Neutrophil (primary cell): ENCODE data around the gene PLA2G12B.
A peak's percentile ranks its signal among the peaks of the same experiment; 100 is the strongest.

ENCODE experiments used
- H3K27ac ChIP-seq: fragments of 200-600 bp; sonication (generic); 2 replicates; pipeline ENCODE4 v1.5.1; 2016; ENCODE audit warnings: mild to moderate bottlenecking, moderate library complexity
- H3K27me3 ChIP-seq: fragments of 200-600 bp; sonication (generic); 2 replicates; pipeline ENCODE4 v1.6.0; 2016; ENCODE audit warnings: mild to moderate bottlenecking
- H3K36me3 ChIP-seq: fragments of 200-600 bp; sonication (generic); 2 replicates; pipeline ENCODE4 v1.5.1; 2017
- H3K4me1 ChIP-seq, 2 experiments: fragments of 200-600 bp in 1 of 2; sonication (generic) in 1 of 2; 1 replicate in 1 of 2; 2 replicates in 1 of 2; pipeline versions ENCODE4 v1.5.1 to v1.6.1; 2013 to 2016; ENCODE audit warnings: low read depth in 1 of 2, low read length in 1 of 2, mild to moderate bottlenecking in 1 of 2, moderate library complexity in 1 of 2; ENCODE audit not compliant: control insufficient read depth in 1 of 2, insufficient read depth in 1 of 2
- H3K4me3 ChIP-seq, 2 experiments: fragments of 200-600 bp in 1 of 2; sonication (generic) in 1 of 2; 1 replicate in 1 of 2; 2 replicates in 1 of 2; pipeline ENCODE4 v1.5.1; 2013 to 2016; ENCODE audit warnings: low read depth in 1 of 2, low read length in 1 of 2, mild to moderate bottlenecking in 1 of 2, moderate library complexity in 1 of 2
- H3K9me3 ChIP-seq: fragments of 200-600 bp; sonication (generic); 2 replicates; pipeline ENCODE4 v1.5.1; 2016
- CTCF ChIP-seq: fragments of 200-600 bp; sonication (generic); IDR thresholded peaks from 2 replicates; pipeline ENCODE4 v1.5.1; 2016; ENCODE audit warnings: antibody characterized with exemption

Gene PLA2G12B

GRCh38 chr10:72886621-72887020, 68.0 kb downstream of the PLA2G12B start:
- H3K27ac ChIP-seq = peak overlapping the region; percentile 76
- H3K9me3 ChIP-seq = no peaks in the 10 kb centered on the region
- peaks cover 53% of the 10 kb centered on the region for H3K36me3 ChIP-seq
- H3K4me1 ChIP-seq = peaks cover 14 to 16% of the 10 kb centered on the region in 2 experiments
- peak overlapping the region in 1 of 2 experiments; percentile 43 for H3K4me3 ChIP-seq
- no peaks in the 10 kb centered on the region for H3K27me3 ChIP-seq
- no peak for TF ChIP-seq CTCF

GRCh38 chr10:72885953-72886352, 68.7 kb downstream of the PLA2G12B start:
- Histone ChIP-seq H3K4me3 (no peak overlapping the region), H3K36me3 (peaks cover 53% of the 10 kb centered on the region), H3K27ac (peak overlapping the region; percentile 76), H3K27me3 (no peaks in the 10 kb centered on the region), H3K4me1 (peaks cover 14 to 16% of the 10 kb centered on the region in 2 experiments), H3K9me3 (no peaks in the 10 kb centered on the region)
- TF ChIP-seq CTCF = no peak
